ENCODE results near the gene UBIAD1.
"Not testable (repeated sequence)": the region's sequence is repeated elsewhere in the genome, so short reads cannot be mapped to it uniquely, and the experiment has no call there.

Gene UBIAD1, protein sequence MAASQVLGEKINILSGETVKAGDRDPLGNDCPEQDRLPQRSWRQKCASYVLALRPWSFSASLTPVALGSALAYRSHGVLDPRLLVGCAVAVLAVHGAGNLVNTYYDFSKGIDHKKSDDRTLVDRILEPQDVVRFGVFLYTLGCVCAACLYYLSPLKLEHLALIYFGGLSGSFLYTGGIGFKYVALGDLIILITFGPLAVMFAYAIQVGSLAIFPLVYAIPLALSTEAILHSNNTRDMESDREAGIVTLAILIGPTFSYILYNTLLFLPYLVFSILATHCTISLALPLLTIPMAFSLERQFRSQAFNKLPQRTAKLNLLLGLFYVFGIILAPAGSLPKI

DNA sequence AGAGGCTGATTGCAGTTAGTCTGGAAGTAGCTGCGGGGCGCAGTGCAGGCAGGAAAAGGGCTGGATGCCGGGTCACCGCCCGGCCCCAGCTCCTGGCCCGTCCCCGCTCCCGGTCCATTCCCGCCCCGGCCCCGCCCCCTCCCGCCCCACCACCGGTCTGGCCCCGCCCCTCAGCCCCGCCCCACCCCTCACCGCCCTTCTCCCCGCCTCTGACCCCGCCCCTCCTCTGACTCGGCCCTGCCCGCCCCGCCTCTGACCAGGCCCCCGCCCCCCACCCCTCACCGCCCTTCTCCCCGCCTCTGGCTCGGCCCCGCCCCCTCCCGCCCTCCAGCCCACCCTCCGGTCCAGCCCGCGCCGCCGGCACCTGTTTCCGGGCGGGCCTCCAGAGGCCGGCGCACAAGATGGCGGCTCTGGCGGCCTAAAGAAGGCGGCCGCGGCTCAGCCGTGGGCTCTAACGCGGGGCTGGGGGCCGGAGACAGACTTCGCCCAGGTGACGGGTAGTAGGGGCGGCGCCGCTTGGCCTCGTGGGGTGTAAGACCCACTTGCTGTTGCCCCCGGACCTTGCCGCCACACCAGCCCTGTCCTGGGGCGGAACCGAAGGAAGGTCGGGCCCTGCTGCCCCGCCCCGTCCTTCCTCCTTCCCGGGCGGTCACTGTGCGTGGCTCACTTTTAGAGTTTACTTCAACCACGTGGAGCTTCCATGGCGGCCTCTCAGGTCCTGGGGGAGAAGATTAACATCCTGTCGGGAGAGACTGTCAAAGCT lies at the start of gene UBIAD1:
UBIAD1 (plus strand) TSS at position 367 of the 763 bp plus-strand sequence; CDS start at position 701, 334 bp downstream.
- peak; percentile 79 for DNase-seq (ENCODE audit: low read depth)

DNA sequence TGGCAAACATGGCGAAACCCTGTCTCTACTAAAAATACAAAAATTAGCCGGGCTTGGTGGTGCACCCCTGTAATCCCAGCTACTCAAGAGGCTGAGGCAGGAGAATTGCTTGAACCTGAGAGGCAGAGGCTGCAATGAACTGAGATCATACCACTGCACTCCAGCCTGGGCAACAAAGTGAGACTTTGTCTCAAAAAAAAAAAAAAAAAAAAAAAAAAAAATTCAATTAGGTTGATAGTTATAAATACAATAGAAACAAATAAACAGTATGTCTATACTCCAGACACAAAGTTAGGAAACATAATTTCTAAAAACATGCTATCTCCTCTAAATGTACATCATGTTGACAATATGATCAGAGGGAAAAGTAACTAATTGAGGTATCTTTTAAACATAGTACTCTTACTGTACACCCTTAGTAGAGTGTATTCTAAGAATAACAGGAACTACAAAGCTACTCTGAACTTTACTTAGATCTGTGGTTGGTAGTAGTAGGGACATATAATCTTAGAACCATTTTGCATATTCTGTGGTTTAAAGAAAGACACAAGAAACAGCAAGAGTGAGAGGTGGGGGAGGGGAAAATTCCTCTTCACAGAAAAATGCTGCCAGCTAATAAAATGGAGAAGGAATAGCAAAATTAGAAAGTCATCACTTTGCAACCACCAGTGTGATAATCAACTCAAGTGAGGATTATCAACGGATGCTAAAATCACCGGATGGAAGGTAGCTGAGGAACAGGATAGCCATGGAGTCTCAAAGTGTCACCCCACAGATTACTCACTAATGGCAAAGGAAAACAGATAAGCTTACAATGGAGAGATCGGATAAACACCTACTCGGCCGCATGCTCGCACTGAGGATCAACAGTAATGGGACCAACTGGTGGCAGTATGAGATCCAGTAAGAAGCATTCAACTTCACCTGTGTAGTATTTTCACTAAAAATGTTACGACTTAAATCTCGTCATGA lies 45.6 kb upstream of the UBIAD1 start:
- no peak for DNase-seq (ENCODE audit: low read depth)

DNA sequence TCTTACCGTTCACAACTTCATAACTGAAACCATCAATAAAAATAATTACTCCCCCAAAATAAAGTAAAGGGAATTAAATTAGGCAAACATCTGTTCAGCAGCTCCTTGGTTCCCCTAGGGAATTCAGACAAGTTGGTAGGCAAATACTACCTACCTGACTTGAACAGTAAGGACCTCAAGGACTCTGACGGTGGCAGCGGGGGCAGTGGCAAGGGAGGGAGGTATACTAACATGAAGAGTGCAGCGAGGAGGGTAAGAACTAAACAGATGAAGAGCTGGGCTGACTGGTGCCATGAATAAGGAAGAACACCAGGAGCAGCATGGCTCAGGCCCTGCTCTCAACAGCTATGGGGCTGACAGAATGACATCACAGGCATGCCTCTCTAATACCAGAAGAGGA lies 43.8 kb upstream of the UBIAD1 start:
- no peak for DNase-seq (ENCODE audit: low read depth)

DNA sequence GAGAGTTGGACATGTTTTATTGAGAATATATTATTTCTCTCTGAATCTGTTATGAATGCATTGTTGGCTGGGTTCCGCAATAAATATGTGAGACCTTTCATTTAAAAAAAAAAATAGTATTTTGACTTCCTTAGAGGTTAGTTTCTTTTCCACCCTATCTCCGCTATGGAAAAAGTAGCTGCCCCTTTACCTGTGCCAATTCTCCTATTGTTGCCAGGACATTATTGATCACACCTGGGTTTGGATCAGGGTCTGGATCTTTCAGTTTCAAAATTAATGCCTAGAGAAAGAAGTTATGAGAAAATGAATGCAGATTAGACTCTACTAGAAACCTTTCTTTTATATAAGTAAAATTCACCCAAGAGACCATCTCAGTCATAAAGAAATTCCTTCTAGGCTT lies 39.8 kb upstream of the UBIAD1 start:
- no peak for DNase-seq (ENCODE audit: low read depth)

DNA sequence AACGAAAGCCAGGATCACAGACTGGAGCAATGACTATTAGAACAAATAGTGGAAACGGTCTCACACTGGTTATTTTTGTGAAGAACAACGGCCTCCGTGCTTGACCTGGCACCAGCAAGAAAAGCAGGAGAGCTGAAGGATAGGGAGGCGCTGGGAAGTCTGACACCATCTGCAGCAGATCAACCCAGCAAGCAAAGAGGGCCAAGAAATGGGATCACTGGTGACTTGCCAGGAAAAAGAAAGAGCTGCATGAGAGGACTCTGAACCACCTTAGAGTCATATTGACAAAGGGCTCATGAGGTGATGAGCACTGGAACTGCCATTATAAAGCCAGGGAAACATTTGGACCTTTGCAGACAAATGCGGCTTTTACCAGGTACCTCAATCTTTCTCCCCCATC lies 35.6 kb upstream of the UBIAD1 start:
- DNase-seq (ENCODE audit: low read depth), result no peak

DNA sequence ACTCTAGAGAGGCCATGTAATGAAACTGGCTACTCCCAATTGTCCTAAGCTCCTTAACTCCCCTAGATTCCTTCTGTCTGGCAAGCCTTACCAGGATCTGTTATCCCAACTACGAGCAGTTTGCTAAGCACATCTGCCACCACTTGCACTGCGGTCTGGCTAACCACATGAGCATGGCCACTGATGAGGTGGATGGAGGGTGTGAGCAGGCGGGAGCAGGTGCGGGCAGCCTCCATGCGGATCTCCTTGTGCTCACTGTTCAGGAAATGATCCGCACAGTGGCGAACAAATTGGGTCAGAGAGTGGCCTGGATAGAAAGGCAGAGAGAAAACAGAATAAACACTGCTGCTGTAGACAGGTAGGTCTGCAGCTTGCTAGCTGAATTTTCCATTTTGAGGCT lies 34.7 kb upstream of the UBIAD1 start:
- DNase-seq (ENCODE audit: low read depth), result no peak

DNA sequence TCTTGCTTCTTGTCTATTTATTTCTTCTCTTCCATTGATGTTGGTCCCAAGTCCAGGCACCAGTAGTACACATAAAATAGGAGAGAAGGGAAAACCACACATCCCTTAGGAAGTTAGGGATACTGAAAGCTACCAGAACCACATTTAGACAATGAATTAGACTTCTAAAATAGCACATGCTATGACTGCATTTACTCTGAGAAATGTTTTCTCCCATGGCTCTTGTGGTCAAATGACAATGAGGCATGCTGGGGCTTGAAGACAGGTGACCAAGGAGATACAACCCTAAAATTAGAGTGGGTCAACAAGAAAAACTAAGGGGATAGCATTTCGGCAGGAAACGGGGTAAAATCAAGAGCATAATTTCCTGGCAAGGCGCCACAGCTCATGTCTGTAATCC lies 27.8 kb upstream of the UBIAD1 start:
- DNase-seq (ENCODE audit: low read depth), result no peak

DNA sequence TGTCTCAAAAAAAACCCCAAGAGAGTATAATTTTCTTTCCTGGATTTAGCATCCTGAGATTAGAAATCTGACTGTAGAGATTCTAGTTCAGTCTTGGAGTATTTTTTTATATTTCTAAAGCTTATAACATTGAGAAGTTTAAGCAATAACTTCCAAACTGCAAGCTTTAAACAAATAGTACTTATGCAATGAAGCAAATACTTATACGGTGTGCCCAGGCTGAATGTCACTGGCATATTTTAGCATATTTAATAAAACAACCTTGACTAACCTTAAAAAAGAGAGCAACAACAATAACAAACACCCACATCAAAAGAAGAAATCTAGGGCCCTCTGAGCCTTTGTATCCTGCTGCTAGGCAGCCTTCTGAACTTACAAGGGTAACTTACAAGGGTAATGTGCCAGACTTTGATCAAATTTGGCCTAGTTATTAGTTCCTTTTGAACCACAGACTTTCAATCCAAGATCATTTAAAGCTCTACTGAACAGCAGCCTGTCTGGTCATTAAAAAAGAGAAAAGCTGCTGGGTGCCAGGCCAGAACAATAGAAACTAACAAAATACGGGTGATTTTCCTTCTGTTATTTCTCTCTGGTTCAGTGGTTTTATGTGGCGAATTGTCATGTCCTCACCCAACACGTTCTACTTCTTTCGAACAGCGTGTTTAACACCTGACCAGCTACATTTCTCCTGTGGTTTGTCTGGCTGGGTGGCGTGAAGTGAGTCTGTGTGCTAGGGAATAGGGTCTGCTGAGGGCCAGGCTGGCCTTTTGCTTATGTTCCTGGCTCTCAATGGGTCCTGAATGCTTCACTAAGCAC lies 26.9 kb upstream of the UBIAD1 start:
- no peak for DNase-seq (ENCODE audit: low read depth)

DNA sequence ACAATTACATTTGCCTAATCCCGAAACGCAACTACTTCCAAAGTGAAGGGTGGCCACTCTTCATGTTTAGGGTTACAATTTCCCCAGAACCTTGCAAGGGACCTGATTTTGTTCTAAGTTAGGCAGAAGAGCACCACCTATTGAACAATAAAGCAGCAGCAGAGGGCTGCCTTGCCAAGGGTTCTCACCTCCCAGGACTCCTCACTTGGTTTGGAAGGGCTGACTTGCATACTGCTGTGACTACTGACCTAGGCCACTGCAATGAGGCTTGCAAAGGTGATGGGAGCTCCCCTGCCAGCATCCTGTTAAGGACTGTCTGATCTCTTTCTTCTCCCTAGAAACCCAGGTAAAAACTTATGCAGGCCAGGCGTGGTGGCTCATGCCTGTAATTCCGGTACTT lies 24.8 kb upstream of the UBIAD1 start:
- DNase-seq (ENCODE audit: low read depth), result no peak

DNA sequence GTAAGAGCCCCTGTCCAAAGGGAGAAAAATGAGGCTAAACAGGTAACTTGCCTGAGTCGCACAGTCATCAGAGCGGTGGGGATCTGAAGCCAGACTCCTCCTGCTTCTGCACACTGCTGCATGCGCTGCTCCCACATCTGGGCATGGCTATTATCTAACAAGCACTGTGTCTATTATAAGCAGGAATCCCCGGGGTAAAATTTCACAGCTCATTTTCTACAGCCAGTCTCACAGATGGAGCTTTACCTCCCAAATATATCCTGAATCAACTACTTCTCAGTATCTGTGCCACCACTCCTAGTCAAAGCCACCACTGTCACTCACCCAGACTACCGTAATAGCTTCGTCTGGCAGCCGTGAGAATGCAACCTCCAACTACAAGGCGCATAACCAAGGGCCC lies 20.5 kb upstream of the UBIAD1 start:
- DNase-seq (ENCODE audit: low read depth), result no peak

DNA sequence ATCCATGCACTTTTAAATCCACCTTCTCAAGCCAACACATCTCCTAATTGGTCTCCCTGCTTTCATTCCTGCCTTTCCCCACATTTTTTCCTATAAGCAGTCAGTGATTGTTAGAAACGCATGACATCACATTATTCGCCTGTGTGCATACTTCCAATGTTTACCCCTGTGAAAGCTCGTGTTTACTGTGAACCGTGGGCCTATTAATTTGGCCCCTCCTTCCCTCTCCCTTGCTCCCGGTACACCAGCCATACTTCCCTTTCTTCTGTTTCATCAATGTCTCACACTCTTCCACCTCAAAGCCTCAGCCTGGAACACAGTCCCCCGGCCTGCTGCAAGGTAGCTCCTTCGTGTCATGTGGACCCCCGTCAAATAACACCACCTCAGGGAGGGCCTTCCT lies 19.8 kb upstream of the UBIAD1 start:
- no peak for DNase-seq (ENCODE audit: low read depth)

DNA sequence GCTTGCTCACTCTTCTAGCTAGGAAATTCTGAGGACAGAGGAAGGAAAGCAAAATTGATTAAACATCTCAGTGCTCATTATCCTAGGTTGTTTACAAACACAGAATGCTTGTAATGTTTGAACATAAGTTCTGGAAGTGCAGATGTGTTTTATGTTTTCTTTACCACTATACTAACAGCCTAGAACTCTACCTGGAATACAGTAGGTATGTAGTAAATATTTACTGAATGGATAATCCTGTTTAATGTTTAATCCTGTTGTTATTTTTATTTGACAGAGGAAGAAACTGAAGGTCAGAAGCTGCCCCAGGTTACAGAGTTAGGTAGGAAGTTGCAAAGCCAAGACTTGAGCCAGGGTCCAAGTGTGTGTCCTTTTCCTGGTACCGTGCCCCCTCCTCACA lies 16.7 kb upstream of the UBIAD1 start:
- DNase-seq (ENCODE audit: low read depth), result no peak

DNA sequence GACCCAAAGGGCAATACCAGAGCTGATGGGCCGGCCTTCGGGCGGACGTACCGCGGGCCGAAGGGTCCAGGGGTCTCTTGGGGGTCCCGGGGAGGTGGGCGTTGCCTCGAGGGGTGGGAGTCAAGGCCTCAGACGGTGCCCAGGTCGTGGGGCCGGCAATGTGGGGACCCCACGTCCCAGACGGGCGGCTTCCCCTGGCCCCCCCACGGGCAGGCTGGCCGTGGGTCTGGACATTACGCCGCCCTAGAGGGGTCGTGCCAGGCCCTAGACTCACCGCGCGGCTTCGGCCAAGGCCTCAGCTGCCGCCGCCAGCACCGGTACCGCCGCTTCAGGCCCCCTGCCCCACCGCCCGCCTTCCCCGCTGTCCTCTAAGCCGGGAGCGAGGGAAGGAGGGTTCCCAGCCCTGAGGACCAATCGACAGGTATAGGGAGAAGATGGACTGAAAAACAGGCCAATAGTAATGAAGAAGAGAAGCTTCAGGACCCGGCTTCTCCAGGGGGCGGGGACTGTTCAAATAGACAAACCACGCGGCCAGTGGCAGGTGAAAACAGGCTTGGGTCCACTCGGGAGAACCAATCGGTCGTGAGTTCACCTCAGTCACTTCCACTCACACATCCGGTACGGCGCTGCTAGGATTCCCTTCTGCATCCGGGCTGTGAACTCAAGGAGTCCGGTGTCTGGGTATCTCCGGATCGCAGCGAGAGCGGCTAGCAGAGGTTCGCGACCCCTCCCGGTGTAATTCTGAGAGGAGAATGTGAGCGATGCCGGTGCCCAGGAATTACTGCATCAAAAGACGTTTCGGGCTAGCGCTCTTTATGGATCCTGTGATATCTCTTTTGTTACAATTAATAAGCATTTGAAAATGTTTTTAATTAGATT lies 10.6 kb upstream of the UBIAD1 start, which contains the start of gene MTOR:
MTOR (minus strand) TSS at position 381 of the 879 bp plus-strand sequence. CDS start 3,142 bp downstream, outside the sequence.
- DNase-seq (ENCODE audit: low read depth), result peak; percentile 96

DNA sequence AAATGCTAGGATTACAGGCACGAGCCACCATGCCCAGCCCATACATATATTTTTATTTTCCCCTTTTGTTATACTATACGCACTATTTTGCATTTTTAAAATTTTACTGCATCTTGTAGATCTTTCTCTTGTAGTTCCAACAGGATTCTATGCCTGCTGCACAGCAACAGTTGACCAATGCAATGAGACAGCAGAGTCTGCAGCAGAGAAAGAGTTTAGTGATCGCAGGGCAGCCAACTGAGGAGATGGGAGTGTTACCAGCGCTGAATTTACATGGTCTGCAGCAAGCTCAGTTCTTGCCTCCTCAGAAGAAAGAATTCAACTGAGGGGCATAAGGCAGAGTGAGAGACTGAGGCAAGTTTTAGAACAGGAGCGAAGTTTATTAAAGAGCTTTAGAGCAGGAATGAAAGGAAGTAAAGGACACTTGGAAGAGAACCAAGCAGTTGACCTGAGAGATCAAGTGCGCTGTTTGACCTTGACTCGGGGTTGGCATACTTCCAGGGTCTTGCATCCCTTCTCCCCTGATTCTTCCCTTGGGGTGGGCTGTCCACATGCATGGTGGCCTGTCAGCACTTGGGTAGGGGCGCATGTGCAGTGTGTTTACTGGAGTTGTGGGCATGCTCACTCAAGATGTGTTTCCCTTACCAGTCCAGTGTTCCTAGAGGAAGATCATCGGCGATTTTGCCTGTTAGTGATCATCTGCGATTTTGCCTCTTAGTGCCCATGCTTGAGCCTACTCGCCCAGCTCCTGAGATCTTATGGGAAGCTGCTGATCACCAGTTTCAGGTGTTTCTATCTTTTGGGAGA lies 6.5 kb upstream of the UBIAD1 start:
- no peak for DNase-seq (ENCODE audit: low read depth)

DNA sequence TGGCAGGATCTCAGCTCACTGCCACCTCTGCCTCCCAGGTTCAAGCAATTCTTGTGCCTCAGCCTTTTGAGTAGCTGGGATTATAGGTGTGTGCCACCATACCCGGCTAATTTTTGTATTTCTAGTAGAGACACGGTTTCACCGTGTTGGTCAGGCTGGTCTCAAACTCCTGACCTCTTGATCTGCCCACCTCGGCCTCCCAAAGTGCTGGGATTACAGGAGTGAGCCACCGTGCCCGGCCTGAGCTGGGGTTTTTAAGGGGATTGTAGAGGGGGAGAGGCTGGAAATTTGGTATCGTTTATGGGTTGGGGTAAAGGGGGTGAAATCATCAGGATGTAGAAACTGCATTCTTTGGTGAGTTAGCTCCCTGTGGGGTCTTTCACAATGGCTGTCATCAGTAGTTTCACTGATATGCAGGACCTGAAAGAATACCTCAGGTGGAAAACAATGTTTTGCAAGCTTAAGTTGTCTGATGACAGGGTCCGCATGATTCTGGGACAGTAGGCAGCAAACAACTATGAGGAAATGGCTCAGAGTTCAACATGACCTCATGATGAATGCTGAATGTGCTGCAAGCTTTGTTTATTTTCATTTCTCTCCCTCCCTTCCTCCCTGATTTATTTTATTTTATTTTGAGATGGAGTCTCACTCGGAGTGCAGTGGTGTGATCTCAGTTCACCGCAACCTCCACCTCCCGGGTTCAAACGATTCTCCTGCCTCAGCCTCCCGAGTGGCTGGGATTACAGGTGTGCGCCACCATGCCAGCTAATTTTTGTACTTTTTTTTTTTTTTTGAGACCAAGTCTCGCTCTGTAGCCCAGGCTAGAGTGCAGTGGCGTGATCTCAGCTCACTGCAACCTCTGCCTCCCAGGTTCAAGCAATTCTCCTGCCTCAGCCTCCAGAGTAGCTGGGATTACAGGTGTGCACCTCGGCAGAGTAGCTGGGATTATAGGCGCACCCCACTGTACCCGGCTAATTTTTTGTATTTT lies 5.4 kb upstream of the UBIAD1 start:
- DNase-seq (ENCODE audit: low read depth), result not testable (repeated sequence)

DNA sequence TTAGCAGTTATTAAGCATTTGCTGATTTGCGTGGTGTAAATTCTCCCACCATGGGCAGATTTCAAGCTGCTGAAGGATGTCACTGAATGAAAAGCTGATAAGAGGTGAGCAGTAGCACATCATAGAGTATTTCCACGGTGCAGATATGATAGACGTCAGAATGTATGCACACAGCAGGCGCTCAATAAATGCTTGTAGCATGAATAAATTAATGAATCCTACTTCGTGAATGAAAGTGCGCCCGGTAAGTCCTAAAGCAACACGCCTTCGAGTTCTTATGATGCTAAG lies 510 bp upstream of the UBIAD1 start:
- no peak for DNase-seq (ENCODE audit: low read depth)

DNA sequence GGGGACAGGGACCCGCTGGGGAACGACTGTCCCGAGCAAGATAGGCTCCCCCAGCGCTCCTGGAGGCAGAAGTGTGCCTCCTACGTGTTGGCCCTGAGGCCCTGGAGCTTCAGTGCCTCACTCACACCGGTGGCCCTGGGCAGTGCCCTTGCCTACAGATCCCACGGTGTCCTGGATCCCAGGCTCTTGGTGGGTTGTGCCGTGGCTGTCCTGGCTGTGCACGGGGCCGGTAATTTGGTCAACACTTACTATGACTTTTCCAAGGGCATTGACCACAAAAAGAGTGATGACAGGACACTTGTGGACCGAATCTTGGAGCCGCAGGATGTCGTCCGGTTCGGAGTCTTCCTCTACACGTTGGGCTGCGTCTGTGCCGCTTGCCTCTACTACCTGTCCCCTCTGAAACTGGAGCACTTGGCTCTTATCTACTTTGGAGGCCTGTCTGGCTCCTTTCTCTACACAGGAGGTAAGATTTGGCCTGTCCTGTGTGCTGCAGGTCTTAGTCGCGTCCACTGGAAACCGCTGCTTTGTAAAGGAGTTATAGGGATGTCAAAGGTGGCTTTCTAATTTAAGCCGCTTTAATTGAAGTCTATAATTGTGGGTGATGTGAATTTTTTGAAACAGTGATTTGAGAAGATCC lies 717 bp downstream of the UBIAD1 start:
- no peak for DNase-seq (ENCODE audit: low read depth)

DNA sequence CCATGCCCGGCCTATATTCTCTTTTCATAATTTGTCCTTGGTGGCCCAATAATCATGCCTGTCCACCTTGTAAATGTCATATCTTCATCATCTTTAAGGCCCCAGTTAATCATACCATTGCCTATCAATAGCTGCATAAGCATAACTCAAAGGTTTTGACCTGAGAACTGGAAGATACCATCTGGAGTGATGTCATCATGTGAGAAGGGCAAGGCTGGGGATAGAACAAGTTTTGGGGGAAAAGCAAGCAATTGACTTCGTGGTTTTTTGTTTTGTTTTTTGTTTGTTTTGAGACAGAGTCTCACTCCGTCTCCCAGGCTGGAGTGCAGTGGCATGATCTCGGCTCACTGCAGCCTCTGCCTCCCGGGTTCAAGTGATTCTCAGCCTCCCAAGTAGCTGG lies 6.2 kb downstream of the UBIAD1 start:
- DNase-seq (ENCODE audit: low read depth), result no peak
